Astrocyte (in vitro differentiated cells and primary cell): ENCODE measurements around the gene RAB26.

ENCODE experiments used
- CTCF ChIP-seq: IDR thresholded peaks from 2 replicates; pipeline ENCODE4 v1.5.1; 2011; ENCODE audit warnings: low read depth, mild to moderate bottlenecking, inconsistent platforms, low read length, moderate library complexity; ENCODE audit not compliant: insufficient read depth
- EZH2 ChIP-seq: IDR thresholded peaks from 2 replicates; pipeline ENCODE4 v1.6.1; 2012; ENCODE audit warnings: mild to moderate bottlenecking, low read length, inconsistent platforms; ENCODE audit not compliant: insufficient read depth

GRCh38 chr16:2143878-2144485 is 4.4 kb upstream of the RAB26 start:
- no peak for TF ChIP-seq CTCF
- no peak for TF ChIP-seq EZH2
